Loucy (cell line): Measurements from ENCODE around the gene DGKB.

ENCODE experiments used
- H2AFZ ChIP-seq: fragments of 200-600 bp; sonication (generic); 2 replicates; pipeline ENCODE4 v1.6.0; 2016; ENCODE audit warnings: antibody characterized with exemption, mild to moderate bottlenecking, low read length, moderate library complexity
- H3F3A ChIP-seq: fragments of 200-600 bp; 2 replicates; pipeline ENCODE4 v1.6.0; 2016; ENCODE audit warnings: antibody characterized with exemption, low read depth, mild to moderate bottlenecking
- H3K27me3 ChIP-seq: fragments of 200-600 bp; sonication (generic); 2 replicates; pipeline ENCODE4 v1.6.1; 2014; ENCODE audit warnings: low read length, mild to moderate bottlenecking; ENCODE audit not compliant: insufficient read depth, poor library complexity, severe bottlenecking
- H3K36me3 ChIP-seq: fragments of 200-600 bp; sonication (generic); 2 replicates; pipeline ENCODE4 v1.6.1; 2016; ENCODE audit warnings: low read length; ENCODE audit not compliant: insufficient read depth
- H3K4me1 ChIP-seq: fragments of 200-600 bp; sonication (generic); 2 replicates; pipeline ENCODE4 v1.5.1; 2014; ENCODE audit warnings: low read length, mild to moderate bottlenecking; ENCODE audit not compliant: insufficient read depth, poor library complexity, severe bottlenecking
- H3K4me2 ChIP-seq: fragments of 200-600 bp; sonication (generic); 2 replicates; pipeline ENCODE4 v1.6.0; 2014; ENCODE audit warnings: antibody characterized with exemption, low read length, low read depth, mild to moderate bottlenecking; ENCODE audit not compliant: poor library complexity, severe bottlenecking
- H3K4me3 ChIP-seq: fragments of 200-600 bp; sonication (generic); 2 replicates; pipeline ENCODE4 v1.5.1; 2014; ENCODE audit warnings: low read length, mild to moderate bottlenecking, mixed read lengths; ENCODE audit not compliant: poor library complexity, severe bottlenecking
- H3K79me2 ChIP-seq: fragments of 200-600 bp; sonication (generic); 2 replicates; pipeline ENCODE4 v1.6.1; 2014; ENCODE audit warnings: low read length; ENCODE audit not compliant: insufficient read depth
- H3K9ac ChIP-seq: fragments of 200-600 bp; sonication (generic); 2 replicates; pipeline ENCODE4 v1.6.0; 2014; ENCODE audit warnings: mild to moderate bottlenecking, low read depth, low read length, moderate library complexity; ENCODE audit not compliant: poor library complexity, severe bottlenecking
- H3K9me2 ChIP-seq: fragments of 200-600 bp; sonication (generic); replicated peaks from 2 replicates; pipeline ENCODE4 v1.6.1; 2016; ENCODE audit warnings: low read depth, low read length, mixed read lengths
- H3K9me3 ChIP-seq: fragments of 200-600 bp; sonication (generic); 2 replicates; pipeline ENCODE4 v1.6.1; 2014; ENCODE audit warnings: mild to moderate bottlenecking, antibody characterized with exemption, low read length, low read depth; ENCODE audit not compliant: insufficient read depth
- H4K20me1 ChIP-seq: fragments of 200-600 bp; sonication (generic); 2 replicates; pipeline ENCODE4 v1.6.0; 2014; ENCODE audit warnings: antibody characterized with exemption, low read length, mild to moderate bottlenecking; ENCODE audit not compliant: insufficient read depth, poor library complexity, severe bottlenecking
- EZH2phosphoT487 ChIP-seq: fragments of 200-600 bp; IDR thresholded peaks from 2 replicates; pipeline ENCODE4 v1.6.1; 2018; ENCODE audit warnings: antibody characterized with exemption, mild to moderate bottlenecking, moderate library complexity, borderline replicate concordance
- TF ChIP-seq, protein P1 (sequence below): fragments of 200-600 bp; sonication (generic); conservative IDR thresholded peaks from 2 replicates; pipeline ENCODE4 v1.5.1; 2014; ENCODE audit warnings: mild to moderate bottlenecking, antibody characterized with exemption, low read length

DGKB gene

GRCh38 chr7:14341200-14341775 lies 561.3 kb downstream of the DGKB start:
- H2AFZ ChIP-seq = no peak overlapping the region
- H3K4me2 ChIP-seq = no peak overlapping the region
- H3K9me3 ChIP-seq = no peaks in the 10 kb centered on the region
- no peak overlapping the region for H3K4me3 ChIP-seq
- H3K4me1 ChIP-seq = no peaks in the 10 kb centered on the region
- H3K27me3 ChIP-seq = no peaks in the 10 kb centered on the region
- no peaks in the 10 kb centered on the region for H4K20me1 ChIP-seq
- no peaks in the 10 kb centered on the region for H3F3A ChIP-seq
- no peak overlapping the region for H3K9ac ChIP-seq
- no peaks in the 10 kb centered on the region for H3K36me3 ChIP-seq
- H3K79me2 ChIP-seq = no peaks in the 10 kb centered on the region
- TF ChIP-seq, protein P1, sequence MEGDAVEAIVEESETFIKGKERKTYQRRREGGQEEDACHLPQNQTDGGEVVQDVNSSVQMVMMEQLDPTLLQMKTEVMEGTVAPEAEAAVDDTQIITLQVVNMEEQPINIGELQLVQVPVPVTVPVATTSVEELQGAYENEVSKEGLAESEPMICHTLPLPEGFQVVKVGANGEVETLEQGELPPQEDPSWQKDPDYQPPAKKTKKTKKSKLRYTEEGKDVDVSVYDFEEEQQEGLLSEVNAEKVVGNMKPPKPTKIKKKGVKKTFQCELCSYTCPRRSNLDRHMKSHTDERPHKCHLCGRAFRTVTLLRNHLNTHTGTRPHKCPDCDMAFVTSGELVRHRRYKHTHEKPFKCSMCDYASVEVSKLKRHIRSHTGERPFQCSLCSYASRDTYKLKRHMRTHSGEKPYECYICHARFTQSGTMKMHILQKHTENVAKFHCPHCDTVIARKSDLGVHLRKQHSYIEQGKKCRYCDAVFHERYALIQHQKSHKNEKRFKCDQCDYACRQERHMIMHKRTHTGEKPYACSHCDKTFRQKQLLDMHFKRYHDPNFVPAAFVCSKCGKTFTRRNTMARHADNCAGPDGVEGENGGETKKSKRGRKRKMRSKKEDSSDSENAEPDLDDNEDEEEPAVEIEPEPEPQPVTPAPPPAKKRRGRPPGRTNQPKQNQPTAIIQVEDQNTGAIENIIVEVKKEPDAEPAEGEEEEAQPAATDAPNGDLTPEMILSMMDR = no peak
- TF ChIP-seq EZH2phosphoT487 = no peak
- no peaks in the 10 kb centered on the region for H3K9me2 ChIP-seq

GRCh38 chr7:14340393-14341074 lies 562.0 kb downstream of the DGKB start:
- no peak overlapping the region for H3K9ac ChIP-seq
- TF ChIP-seq, protein P1 = no peak
- no peak for TF ChIP-seq EZH2phosphoT487
- H2AFZ ChIP-seq = no peak overlapping the region

GRCh38 chr7:14339861-14340260 lies 562.7 kb downstream of the DGKB start:
- H3K4me3 ChIP-seq = no peak overlapping the region
- no peaks in the 10 kb centered on the region for H3K9me2 ChIP-seq
- no peaks in the 10 kb centered on the region for H3K36me3 ChIP-seq
- no peaks in the 10 kb centered on the region for H3F3A ChIP-seq
- H3K9ac ChIP-seq = no peak overlapping the region
- H4K20me1 ChIP-seq = no peaks in the 10 kb centered on the region
- no peaks in the 10 kb centered on the region for H3K79me2 ChIP-seq
- no peaks in the 10 kb centered on the region for H3K27me3 ChIP-seq
- H3K4me2 ChIP-seq = no peak overlapping the region
- no peaks in the 10 kb centered on the region for H3K4me1 ChIP-seq
- TF ChIP-seq, protein P1 = no peak
- TF ChIP-seq EZH2phosphoT487 = no peak
- no peak overlapping the region for H2AFZ ChIP-seq
- H3K9me3 ChIP-seq = no peaks in the 10 kb centered on the region

More at GRCh38 chr7:14340393-14341074, 562.0 kb downstream of the DGKB start:
- Histone ChIP-seq H3K4me3 (no peak overlapping the region), H4K20me1 (no peaks in the 10 kb centered on the region), H3K9me2 (no peaks in the 10 kb centered on the region), H3K9me3 (no peaks in the 10 kb centered on the region), H3K4me1 (no peaks in the 10 kb centered on the region), H3K4me2 (no peak overlapping the region), H3K36me3 (no peaks in the 10 kb centered on the region), H3K79me2 (no peaks in the 10 kb centered on the region), H3F3A (no peaks in the 10 kb centered on the region), H3K27me3 (no peaks in the 10 kb centered on the region)
